GM21717 (cell line): ENCODE measurements around the gene OR1D5.
"Not testable (repeated sequence)": the region's sequence is repeated elsewhere in the genome, so short reads cannot be mapped to it uniquely, and the experiment has no call there.

ENCODE experiments used
- ATAC-seq: cut with Tn5 transposase; IDR thresholded peaks from one replicate; pipeline ENCODE4 v1.9.1; 2021; ENCODE audit warnings: mild to moderate bottlenecking, moderate library complexity; ENCODE audit not compliant: unreplicated experiment

The OR1D5 gene

DNA sequence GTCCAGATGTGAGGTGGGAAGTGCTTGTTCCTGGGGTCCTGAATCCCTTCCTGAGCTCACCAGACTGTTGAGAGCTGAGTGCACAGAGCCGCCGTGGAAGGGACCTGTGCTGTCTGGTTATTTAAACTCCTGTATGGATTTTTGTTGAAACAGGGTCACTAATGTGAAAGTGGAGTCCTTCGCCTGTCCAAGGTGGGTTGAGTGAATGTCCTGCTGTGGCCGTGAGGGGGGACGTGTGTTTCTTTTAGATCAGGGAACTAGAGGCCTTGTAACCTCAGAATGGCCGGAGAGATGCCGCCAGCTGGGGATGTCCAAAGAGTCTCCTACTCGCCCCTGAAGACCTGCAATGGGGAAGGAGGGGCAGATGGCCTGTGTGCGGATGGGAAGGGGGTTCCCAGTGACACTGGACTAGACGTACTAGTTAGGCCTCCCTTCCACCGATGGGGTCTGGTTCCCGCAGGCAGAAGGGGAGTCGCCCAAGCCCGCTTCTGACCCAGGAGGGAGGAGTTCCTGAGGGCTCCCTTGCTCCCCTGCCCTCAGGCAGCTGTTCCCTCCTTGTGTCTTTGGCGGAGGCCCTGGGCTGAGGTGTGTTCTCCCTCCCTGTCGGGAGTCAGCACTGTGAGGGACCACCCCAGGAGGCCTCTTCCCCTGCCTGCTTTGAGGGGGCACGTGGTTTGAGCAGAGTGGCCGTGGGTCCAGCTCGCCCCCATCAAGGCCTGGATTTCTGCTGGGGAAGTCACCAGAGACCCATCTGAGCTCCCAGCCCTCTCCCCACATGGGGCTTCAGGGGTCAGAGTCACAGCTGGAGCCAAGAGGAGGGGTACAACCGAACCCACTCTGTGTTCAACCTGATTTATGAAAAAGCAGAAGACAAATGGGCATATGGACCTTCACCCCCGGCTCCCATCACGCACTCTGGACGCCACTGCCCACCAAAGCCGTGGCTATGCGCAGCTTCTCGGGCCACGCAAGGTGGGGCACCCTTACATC, 30.9 kb downstream of the OR1D5 start:
- ATAC-seq: no peak

DNA sequence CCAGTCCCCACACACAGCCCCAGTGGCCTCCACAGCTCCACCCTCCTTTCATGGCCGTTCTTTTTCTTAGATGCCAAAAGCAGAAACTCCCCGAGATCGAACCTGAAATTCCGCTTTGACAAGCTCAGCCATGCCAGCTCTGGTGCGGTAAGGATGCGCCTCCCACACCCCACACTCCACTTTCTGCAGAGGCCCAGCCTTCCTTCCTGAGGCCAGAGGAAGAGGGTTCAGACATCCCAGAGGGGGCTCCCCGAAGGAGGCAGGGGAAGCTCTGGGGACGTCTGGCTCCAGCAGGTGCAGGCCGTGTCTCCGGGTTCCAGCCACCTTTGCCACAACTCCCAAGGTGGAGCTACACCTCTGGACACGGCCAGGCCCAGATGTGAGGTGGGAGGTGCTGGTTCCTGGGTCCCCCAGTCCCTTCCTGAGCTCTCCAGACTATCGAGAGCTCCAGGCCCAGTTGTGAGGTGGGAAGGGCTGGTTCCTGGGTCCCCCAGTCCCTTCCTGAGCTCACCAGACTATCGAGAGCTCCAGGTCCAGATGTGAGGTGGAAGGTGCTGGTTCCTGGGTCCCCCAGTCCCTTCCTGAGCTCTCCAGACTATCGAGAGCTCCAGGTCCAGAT, 32.4 kb downstream of the OR1D5 start:
- ATAC-seq: not testable (repeated sequence)

DNA sequence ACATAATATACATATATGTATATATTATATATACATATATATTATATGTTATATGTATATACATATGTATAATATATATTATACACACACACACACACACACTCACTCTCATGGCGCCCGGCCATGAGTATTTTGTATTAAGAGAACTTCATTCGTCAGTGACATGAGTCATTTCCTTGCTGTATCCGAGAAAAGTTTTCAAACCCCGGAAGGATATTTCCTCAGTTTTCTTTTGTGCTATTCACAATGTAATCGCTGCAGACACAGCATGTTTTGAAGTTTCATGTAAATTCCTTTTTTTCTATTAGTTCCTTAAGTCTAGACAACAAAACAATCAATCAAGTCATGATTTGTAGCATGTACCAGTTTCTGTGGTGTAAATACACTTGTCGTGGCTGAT, 33.3 kb downstream of the OR1D5 start:
- ATAC-seq: no peak

DNA sequence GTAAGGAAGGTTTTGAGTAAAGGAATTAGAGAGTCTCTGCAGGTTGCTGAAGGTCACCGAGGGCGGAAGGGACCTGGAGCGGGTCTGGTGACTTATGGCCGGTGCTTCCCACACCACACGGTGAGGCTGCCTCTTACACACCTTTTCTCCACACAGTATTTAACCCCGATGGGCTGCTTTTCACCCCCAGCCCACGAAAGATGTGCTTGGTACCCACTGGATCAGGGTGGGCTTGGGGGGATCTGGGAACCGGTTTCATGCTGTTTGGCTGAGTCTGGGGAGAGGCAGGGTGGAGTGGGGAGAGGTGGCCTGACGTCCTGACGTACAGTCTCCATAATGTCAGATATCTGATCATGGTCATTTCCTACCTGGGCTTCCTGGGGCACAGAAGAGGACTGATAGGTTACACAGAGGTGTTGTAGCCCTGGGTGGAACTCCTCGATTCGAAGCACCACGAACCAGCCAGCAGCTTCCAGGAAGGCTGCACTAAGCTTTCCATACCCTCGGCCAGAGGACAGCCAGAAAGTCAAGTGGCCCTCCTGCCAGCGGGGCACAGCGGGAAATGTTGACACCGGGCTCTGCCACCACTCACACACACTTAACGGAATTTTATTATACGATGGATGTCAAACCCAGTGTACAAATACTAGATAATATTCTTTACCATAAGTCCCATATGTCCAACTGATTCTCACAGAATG, 34.0 kb downstream of the OR1D5 start:
- ATAC-seq: no peak

DNA sequence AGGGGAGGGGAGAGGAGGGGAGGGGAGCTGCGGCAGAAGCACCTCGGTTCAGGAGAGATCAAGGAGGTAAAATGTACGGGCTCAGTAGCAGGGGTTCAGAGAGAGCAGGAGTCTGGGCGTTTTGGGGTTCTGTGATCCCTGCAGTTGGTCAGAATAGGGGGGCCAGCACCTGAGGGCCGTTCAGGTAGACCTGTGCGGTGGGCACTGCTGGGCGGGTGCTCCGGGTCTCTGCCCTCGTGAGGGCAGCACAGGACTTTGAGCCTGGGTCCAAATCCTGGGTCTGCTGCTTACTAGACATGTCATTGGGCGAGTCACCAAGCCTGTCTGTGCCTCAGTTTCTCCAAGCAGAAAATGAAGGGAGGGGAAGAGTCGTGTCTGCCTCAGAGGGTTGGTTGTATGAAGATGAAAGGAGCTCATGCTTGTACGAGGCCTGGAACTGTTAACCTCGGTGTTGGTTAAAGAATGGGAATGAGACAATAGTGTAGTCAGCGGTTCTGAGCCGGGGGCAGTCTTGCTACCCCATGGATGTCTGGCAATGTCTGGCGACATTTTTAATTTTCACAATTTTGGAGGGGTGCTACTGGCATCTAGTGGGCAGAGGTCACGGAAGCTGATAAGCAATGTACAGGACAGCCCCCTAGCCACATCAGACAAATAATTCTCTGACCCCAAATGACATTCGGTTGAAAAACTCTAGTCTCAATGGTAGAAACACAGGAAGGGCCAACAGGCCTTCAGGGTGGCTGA, 35.4 kb downstream of the OR1D5 start:
- ATAC-seq: no peak

DNA sequence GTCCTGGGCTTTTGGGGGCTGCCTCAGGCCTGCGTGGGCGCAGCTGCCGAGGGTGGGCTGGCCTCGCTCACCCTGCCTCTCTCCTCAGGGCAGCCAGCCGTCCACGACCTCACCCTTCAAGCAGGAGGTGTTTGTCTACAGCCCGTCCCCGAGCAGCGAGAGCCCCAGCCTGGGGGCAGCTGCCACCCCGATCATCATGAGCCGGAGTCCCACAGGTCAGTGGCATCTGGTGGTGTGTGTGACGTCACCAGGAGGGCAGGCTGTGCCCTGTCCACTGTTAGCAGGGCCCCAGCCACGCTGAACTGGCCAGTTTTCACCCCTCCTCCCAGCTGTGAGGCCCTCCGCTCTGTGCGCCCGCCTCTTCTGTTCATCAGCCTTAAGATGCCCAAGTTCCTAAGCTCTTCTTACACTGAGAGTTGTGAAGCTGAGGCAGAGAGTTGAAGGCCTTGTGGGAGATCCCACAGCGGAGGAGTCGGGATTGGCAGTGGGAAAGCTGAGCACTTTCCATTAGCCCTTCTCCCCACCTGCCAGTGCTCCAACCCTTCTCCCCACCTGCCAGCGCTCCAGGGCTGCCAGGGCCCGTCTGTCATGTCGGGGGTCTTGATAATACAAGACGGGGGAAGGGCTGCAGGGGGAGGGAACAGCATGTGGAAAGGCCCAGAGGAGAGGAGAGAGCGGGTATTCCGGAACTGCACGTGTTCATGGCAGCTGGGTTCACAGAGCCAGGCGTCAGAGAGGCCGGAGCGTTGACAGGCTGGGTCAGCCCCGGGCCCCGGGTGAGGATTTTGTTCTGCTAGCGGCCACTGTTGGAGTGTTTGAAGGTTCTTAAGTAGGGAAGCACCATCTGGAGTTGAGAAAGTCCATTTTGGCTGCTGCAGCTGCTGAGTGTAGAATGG, 36.3 kb downstream of the OR1D5 start:
- no peak for ATAC-seq

DNA sequence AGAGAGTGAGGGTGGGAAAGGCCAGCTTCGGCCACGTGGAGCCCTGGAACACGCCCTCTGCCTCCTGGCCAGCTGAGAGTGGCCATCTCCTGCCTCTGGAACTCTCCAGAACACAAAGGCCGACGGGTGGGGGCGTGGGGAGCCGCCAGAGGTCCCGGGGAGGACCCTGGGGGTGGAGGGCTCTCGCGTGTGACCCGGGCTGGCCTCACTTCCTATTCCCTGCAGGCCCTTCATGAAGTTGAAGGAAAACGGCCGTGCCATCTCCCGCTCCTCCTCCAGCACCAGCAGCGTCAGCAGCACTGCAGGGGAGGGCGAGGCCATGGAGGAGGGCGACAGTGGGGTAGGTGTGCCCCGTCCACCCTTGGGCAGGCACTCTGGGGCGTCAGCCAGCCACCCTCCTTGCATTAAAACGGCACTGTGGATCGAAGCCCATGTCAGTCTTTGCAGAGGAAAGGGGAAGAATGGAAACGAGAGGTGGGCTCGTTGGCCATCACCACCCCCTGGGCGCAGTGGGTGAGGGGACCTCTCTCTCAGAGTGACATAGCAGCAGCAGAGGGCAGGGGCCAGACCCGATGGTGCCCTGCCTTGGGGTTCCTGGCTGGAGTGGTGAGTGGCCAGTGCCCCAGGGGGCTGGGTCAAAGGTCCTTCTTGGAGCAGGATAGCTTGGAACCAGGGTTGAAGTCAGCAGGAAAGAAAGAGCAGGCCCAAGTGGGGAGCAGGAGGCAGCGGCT, 37.1 kb downstream of the OR1D5 start:
- ATAC-seq: no peak

DNA sequence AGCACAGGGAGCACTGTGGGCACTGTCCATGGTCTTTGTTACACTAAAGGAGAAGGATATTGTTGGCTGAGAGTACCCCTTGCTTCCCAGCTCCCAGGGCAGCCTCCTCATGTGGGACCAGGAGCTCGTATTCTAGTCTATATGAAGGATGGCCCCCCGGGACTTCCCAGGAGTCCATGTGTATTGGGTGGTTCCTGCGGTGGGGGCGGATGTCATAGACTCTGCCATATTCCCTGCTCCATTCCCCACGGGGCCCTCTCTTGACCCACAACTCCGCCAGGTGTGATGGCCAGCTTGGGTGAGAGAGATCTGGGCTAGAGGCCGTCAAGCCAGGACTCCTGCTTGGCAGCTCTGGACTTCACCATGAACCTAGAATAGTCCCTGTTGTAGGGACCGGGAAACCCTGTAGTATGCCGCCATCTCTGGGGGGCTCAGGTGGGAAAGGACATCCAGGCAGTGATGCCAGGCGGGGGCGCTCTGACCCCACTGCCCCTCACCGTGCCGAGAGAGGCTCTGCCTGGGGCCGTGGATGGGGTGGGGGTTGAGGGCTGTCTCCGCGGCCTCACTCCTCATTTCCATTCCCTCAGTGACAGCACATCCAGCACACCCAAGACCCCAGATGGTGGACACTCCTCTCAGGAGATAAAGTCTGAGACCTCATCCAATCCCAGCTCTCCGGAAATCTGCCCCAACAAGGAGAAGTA, 37.8 kb downstream of the OR1D5 start:
- no peak for ATAC-seq

DNA sequence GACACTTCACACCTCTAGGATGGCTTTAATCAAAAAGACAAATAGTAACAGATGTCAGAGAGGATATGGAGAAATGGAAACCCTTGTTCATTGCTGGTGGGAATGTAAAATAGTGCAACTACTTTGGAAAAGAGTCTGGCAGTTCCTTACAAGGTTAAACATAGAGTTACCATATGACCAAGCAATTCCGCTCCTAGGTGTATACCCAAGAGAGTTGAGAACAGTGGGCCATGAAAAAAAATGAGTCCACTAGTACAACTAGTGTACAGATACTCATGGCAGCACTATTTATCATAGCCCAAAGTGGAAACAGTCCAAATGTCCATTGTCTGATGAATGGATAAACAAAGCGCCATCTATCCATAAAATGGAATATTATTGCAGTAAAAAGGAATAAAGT, 39.1 kb downstream of the OR1D5 start:
- ATAC-seq: no peak

DNA sequence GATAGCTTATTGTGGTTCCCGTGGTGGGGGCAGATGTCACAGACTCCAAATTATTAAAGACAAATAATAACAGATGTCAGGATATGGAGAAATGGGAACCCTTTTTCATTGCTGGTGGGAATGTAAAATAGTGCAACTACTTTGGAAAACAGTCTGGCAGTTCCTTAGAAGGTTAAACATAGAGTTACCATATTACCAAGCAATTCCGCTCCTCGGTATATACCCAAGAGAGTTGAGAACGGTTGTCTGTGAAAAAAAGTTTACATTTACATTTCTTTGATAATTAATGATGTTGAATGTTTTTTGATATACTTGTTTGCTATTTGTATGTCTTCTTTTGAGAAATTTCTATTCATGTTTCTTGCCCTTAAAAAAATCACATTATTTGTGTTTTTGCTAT, 41.2 kb downstream of the OR1D5 start:
- no peak for ATAC-seq

DNA sequence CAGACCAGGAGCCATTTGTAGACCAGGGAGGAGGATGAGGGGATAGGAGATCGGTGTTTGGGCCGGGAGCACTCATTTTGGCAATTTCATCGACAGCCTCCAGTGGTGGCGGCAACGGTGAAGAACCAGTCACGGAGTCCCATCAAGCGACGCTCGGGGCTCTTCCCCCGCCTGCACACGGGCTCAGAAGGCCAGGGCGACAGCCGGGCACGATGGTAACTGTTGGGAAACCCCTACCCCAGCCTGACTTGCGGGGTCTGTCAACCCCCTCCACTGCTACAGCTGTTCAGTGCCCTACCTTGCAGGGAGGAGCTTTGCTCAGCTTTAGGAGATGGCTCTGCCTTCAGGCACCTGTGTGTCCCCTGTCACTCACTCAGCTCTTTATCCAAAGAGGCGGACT, 43.0 kb downstream of the OR1D5 start:
- no peak for ATAC-seq

DNA sequence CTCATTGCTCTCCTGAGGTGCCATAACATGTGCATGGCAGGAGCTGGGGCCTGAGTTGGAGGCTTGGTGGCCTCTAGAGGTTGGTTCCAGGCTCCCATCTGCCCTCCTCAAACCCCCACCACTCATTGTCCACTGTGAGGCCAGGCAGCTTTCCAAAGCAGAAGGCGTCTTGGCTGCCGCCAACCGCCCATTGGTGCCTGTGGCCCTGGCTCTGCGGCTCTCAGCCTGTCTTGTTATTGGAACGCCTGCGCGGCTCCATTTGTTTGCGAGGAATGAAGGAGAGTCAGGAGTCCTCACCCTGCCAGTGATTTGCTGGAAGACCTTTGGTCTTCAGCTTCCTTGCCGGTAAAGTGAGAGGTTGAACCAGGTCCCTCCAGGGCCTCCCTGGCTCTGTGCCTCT, 43.6 kb downstream of the OR1D5 start:
- no peak for ATAC-seq

DNA sequence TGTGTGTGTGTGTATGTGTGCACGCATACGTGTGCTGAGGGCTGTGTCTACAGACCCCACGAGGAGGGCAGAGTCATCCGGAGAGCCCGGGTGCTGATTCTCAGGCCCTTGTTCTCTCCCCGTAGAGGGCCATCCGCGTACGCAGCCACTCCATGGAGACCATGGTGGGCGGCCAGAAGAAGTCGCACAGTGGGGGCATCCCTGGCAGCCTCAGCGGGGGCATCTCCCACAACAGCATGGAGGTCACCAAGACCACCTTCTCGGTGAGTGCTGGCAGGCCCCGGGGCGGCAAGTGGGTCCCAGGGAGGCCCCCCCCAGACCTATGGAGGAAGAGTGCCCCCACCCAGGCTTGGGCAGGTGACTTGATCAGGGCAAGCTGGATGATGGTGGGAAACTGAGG, 45.5 kb downstream of the OR1D5 start:
- no peak for ATAC-seq

DNA sequence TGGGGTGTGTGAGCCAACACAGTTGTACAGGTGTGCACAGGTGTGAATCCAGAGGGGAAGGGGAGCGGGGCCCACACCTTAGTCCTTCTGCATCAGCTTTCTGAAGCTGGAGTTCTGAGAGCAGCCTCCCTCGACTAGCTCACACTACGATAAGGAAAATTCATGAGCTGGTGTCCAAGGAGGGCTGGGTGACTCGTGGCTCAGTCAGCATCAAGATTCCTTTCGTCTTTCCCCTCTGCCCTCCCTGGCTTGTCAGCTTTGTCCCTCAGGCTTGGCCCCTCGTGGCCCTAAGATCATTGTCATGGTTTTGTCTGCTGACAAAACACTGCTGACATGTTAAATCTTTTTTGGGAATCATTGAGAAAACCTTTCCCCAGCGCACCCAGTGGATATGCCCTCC, 47.5 kb downstream of the OR1D5 start:
- no peak for ATAC-seq

DNA sequence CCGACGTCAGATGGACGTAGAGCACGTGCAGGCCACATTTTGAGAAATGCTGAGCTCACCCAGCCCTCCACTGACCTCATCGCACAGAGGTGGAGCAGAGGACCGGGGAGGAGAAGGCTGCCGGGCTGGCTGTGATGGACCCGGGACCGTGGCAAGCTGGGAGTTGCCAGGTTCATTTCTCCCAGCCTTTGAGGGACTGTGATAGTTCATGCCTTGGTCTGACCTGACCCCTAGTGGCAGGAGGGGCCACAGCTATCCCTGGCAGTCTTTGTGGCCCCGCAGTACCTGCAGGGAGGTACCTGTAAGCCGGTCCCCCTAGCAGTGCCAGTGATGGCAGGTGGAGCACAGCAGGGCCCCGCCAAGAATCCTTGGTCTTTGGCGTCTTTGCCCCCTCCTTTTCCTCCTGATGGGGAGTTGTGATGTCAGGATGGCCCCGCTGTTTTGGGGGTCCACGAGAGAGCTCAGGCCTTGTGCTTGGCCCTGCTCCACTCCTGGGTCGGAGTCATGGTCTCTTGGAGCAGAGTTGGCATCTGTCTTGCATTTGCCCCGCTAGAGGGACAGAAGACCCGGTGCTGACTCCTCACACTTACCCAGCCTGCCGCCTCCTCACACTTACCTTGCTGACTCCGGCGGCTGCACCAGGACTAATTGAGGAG, 50.4 kb downstream of the OR1D5 start:
- no peak for ATAC-seq
